Kidney glomerular epithelial cell (primary cell): ENCODE data around the gene TRO.

Experiments used
- DNase-seq: peaks from one replicate; lab custom pipeline; 2025; lab: John Stamatoyannopoulos, UW

Gene TRO

DNA sequence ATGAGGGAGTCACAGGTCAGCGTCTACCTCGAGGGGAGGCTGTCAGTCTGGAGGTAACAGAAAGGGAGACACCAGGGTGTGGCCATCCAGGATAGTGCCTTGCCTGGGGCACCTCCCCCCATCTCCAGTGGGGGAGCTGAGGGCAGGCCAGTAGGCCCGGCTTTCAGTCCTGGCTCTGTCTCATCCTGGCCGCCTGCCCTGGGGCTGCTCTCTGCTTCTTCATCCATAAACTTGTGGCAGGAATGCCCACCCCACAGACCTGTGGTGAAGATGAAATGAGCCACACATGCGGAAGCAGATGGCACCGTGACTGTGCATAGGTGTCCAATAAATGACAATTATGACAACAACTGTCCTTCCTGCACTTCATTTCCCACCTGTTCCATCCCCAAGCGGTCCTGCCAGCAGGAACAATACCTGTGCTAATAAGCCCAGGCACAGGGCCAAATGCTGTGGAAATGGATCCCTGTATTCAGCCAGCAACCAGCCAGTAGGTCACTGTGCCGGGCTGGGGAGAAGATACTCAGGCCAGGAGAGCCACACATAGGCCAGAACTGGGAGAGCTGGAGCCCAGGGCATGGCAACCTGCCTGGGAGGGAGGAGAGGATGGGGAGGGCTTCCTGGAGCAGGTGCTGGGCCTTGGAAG lies 30.2 kb downstream of the TRO start:
- no peak for DNase-seq

DNA sequence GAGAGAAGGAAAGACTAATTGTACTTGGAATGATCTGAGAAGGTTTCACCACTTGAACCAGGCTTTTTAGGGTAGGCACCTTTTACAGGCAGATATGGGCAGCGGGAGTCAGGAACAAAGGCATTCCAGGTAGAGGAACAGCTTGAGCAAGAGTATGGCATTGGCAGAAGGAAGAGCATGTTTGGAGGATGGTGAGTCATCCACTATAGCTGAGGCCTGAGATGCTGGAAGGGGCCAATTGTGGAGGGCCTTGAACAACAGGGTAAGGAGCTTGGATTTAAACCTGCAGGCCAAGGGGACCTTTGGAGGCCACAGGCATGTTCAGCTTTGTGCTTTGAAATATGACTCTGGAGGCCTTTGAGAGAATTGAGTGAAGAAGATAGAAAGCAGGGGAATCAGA lies 41.1 kb downstream of the TRO start:
- no peak for DNase-seq

DNA sequence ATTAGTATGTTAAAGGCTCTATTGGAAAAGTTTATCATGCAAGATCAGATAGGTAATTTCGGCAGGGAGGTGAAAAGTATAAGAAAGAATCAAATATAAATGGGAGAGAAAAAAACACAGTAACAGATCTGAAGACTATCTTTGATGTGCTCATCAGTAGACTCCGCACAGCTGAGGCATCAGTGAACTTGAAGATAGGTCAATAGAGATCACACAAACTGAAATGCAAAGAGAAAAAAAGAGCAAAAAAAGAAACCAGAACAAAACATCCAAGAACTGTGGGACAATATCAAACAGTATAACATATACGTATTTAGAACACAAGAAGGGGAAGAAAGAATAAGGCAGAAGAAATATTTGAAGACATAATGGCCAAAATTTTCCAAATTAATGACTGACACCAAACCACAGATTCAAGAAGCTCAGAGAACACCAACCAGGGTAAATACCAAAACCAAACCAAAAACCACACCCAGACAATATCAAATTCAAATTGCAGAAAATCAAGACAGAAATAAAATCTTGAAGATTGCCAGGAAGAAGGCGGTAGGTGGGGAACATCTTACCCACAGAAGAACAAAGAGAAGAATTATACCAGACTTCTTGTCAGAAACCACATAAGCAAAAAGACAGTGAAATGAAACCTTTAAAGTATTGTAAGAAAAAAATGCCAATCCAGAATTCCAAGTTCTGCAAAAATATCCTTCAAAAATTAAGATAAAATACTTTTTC lies 44.3 kb downstream of the TRO start:
- no peak for DNase-seq

DNA sequence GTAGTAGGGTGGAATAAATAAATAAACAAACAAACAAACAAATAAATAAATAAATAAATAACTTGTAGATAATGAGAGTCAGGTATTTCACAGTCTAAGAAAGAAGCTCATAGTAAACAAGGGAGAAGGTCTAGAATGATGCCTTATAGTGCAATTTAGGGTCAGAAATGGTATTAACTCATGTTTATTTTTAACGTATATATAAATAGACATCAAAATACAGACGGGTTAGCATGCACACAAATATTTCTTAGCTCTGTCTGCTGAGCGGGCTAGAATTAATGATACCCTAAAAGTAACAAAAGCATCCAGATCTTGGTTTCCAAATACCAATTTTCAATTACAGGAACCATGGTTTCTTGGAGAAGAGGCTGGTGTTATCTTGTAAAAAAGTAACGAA lies 56.8 kb downstream of the TRO start:
- no peak for DNase-seq

DNA sequence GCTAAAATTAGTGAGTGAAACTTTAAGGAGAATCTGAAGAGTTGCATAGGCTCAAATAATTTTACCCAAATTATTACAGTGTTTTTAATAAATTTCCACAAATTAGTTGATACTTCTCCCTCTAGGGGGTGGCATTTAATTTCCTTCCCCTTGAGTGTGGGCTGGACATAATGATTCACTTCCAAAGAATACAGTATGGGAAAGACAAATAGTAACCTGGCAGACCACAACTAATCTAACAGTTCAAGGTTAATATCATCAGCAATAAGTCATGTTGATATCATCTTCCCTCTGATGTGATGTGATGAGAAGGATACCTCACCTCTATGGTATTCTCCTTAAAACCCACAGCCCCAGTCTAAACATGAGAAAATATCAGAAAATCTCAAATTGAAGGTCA lies 57.8 kb downstream of the TRO start:
- DNase-seq: peak; percentile 43

DNA sequence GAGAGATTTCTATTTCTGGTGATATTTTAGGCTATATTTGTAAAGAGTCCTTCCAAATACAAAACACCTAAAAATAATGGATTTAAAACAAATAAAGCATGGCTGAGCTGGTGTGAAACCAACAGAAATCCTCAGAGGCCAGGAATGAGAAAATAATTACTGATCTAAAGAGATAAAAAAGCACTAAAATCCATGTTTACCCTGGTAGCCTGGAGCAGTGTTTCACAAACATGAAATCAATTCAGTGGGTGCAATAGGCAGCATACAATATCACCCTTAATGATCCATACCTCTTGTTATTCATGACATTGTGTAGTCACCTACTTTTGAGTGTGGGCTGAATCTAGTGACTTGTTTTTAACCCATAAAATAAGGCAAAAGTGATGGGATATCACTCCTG lies 58.8 kb downstream of the TRO start:
- DNase-seq: no peak

DNA sequence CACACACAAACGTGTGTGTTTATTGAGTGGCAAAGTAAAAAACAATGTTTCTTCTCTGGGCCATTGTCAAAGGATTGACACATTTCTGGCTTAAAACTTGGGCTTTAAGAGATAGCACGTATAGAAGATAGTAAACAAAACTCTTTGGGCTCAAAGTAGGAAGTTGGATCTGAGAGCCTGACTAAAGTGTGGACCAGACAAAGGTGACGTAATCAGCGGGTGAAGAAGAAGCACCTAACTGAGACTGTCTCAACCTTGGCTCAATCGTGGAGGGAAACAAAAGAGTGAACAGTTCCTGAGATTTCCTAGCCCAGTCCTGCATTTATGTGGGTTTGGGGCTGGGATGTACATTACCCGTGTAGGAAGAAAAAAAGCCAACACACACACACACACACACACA lies 59.7 kb downstream of the TRO start:
- DNase-seq: no peak
